GM19240 (cell line): Measurements from ENCODE around the gene ESRRB.

Experiments
- DNase-seq: peaks from one replicate; pipeline ENCODE4 v3.0.0; 2011; ENCODE audit warnings: low spot score; ENCODE audit not compliant: insufficient read length

ESRRB gene

DNA sequence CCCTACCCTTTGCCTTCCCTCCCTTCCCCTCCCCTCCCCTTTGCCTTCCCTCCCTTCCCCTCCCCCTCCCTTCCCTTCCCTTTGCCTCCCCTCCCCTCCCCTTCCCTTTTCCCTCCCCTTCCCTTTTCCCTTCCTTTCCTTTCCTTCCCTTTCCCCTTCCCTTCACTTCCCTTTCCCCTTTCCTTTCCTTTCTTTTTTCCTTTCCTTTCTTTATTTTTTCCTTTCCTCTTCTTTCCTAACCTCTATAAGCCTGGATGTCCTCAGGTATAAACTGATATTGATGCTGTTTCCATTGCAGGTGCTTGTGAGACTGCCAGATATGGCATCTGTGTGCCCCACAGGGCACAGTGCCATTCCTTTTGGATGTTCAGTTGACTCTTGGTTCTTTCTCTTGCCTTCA, 163.2 kb downstream of the ESRRB start:
- DNase-seq, result no peak

DNA sequence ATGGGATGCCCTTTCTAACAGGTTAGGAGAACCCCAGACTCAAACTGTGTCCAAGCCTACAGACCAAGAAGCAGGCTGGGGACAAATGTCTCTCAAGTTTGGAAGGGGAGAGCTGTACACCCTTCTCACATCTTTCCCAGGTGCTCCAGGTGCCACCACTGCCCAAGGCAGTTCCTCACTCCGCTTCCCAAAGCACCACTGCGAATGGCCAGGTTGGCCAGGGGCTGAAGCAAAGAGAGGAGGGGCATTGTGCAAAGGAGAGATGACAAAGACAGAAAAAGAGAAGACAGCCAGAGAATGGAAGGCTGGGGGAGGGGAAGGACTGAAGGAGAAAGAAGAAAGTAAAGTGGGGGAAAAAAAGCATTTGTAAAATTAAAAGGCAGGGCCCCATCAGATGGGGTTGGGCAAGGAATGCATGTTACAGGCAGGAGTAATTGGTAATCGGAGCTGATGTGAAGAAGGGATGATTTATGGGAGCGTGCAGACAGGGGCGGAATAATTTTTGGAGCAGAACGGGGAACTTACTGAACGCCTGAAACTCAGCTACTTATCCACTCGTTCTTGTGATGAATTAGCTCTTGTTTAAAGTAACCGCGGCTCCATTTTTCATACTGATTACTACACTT, 165.8 kb downstream of the ESRRB start:
- DNase-seq, result no peak

DNA sequence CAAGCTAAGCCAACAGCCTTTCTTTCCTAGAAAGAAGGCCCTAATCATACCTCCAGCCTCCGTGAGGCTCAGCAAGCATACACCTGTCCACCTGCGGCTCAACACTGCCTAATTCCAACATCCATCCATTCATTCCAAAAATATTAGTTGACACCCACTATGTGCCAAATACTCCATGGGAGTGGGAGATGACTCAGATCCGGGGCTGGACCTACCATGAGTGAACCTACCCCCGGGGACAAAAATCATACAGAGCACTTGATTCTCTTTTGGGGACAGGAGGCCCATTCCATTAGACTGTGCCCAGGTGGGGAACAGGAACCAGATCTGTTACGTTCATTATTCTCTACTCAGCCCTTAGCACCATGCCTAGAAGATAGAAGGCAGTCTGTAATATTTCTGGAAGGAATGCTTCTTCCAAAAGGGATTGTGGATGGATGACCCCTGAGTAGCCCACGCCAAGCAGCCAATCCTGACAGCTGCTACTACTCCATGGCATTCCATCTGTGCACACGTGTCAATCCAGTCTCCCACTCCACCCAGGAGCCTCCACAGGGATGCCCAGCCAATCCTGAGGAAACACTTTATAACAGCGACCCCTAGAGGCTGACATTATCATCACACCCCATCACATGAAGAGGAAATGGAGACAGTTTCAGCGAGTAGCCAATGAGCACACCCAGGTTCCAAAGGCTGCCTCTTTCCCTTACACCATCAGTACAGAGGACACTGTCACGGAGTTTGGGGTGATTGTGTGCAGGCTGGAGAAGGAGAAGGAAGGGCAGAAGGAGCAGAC, 170.7 kb downstream of the ESRRB start:
- DNase-seq, result peak; percentile 19

DNA sequence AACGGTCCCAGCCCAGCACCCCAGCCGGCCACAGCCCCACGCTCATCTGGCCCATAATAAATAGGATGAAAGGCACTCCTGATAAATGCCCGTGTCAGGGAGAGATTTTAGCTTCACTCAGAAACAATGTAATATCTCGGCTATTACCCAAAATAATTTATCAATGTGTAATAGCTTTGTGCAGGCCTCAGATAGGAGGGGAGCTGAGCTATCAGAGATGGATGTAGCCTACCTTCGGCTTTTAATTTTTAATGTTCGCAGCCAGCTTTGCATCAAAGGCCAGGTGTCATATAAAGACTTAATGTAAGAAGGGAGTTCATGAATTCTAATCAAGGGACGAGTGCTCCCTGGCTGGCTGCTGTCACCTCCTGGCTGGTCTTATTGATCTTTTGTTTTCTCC, 171.9 kb downstream of the ESRRB start:
- no peak for DNase-seq

DNA sequence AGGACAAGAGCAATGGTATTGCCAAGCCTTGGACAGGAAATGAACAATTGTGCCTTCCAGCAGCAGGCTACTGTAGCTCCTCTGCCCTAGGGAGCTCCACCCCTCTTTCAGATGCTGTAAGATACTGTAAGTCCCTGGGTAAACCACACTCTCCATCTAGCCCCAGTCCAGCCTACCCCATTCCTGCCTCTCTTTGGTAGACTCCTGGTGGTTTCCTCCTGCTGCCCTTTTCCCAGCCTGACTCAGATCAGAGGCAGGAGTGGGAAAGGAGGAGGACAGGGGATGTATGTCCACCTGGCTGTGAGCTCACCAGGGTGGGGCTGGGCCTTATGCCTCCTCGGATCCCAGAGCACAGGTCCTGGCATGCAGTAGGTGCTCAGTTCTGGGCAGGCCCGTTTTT, 174.6 kb downstream of the ESRRB start:
- DNase-seq, result no peak

DNA sequence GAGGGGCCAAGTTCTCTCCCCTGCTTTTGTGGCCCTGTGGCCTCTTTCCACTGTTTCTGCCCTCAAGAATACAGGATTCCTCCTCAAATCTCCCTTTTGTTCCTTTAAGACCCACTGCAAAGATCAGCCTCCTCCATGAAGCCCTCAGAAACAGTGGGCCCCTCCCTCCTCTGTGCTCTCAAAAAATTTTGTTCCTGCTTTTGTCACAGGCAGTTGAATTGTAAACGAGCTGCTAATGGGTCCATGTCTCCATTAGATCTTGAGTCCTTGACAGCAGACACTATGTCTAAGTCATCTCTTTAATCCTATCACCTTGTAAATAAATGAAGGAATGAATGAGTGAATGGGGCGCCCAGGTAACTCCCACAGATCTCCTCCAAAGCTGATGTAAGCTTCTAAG, 175.2 kb downstream of the ESRRB start:
- DNase-seq, result no peak
